ENCODE results near the gene LIX1.

The LIX1 gene

DNA sequence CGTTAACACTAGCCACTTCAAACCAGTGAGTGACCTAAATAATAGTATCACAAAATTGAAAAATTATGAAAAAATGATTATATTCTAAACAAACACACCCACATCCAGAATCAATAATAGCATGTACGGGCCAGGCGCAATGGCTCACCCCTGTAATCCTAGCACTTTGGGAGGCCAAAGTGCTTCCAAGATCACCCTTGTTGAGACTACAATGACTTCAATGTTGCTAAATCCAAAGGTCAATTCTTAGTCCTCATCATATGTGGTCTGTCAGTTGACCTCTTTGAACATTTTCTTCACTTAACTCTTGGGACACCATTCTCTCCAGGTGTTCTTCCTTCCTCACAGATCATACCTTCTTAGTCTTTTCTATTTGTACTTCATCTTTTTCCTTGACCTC lies 29.3 kb upstream of the LIX1 start:
- Histone ChIP-seq H3K9ac (ENCODE audit: low read length in 5 of 5) (no peak overlapping the region), H3K27me3 (ENCODE audit: control insufficient read depth in 5 of 5, insufficient read depth in 4 of 5, low read length in 5 of 5) (no peaks in the 10 kb centered on the region), H3K4me3 (ENCODE audit: low read depth in 1 of 5, low read length in 5 of 5) (no peak overlapping the region), H3K9me3 (ENCODE audit: control insufficient read depth in 5 of 5, low read length in 5 of 5) (no peaks in the 10 kb centered on the region), H3K4me1 (ENCODE audit: control insufficient read depth in 5 of 5, insufficient read depth in 5 of 5, low read length in 5 of 5) (no peaks in the 10 kb centered on the region), H3K27ac (ENCODE audit: low read depth, low read length) (no peak overlapping the region), H3K36me3 (ENCODE audit: control insufficient read depth in 5 of 5, insufficient read depth in 5 of 5, low read length in 5 of 5) (peaks cover 65 to 87% (median 74%) of the 10 kb centered on the region in 5 donors)

DNA sequence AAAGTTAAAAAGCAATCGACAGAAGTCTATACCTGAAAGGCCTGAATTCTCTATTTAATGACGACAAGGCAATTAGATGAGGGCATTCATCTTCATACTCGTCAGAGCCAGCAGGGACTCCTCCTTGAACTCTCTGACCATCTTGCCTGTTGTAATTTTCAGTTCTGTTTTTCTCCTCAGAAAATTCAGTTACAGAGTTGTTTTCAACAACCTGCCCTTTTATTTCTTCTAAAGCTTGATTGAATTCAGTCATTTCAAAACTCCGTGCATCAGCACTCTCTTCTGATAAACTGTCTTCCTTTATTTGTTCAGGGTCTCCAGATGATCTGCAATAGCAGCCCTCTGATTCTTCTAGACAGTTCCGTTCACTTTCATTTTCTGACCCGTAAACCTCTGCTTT lies 25.0 kb upstream of the LIX1 start:
- Histone ChIP-seq H3K9me3 (ENCODE audit: control insufficient read depth in 5 of 5, low read length in 5 of 5) (no peaks in the 10 kb centered on the region), H3K4me3 (ENCODE audit: low read depth in 1 of 5, low read length in 5 of 5) (no peak overlapping the region), H3K4me1 (ENCODE audit: control insufficient read depth in 5 of 5, insufficient read depth in 5 of 5, low read length in 5 of 5) (no peaks in the 10 kb centered on the region), H3K27ac (ENCODE audit: low read depth, low read length) (peak overlapping the region; percentile 6), H3K36me3 (ENCODE audit: control insufficient read depth in 5 of 5, insufficient read depth in 5 of 5, low read length in 5 of 5) (peaks cover 39 to 62% (median 56%) of the 10 kb centered on the region in 5 donors), H3K27me3 (ENCODE audit: control insufficient read depth in 5 of 5, insufficient read depth in 4 of 5, low read length in 5 of 5) (no peaks in the 10 kb centered on the region), H3K9ac (ENCODE audit: low read length in 5 of 5) (peak overlapping the region in 2 of 5 donors; percentile 35 to 46)

DNA sequence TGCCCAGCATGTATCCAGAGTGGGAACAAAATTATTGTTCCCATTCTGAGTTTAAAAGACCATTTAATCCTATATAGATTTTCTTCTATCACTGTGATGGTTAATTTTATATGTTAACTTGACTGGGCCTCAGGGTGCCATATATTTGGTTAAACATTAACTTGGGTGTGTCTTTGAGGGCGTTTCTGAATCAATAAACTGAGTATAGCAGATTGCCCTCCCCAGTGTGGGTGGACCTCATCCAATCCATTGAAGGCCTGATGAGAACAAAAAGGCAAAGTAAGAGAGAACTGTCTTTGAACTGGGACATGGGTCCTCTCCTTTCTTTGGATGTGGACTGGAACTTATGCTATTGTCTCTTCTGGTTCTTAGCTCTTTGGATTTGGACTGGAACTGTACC lies 23.3 kb upstream of the LIX1 start:
- Histone ChIP-seq H3K27me3 (ENCODE audit: control insufficient read depth in 5 of 5, insufficient read depth in 4 of 5, low read length in 5 of 5) (no peaks in the 10 kb centered on the region), H3K4me1 (ENCODE audit: control insufficient read depth in 5 of 5, insufficient read depth in 5 of 5, low read length in 5 of 5) (no peaks in the 10 kb centered on the region), H3K9ac (ENCODE audit: low read length in 5 of 5) (peak overlapping the region in 1 of 5 donors; percentile 24), H3K27ac (ENCODE audit: low read depth, low read length) (peak overlapping the region; percentile 32), H3K36me3 (ENCODE audit: control insufficient read depth in 5 of 5, insufficient read depth in 5 of 5, low read length in 5 of 5) (peaks cover 29 to 54% (median 47%) of the 10 kb centered on the region in 5 donors), H3K4me3 (ENCODE audit: low read depth in 1 of 5, low read length in 5 of 5) (no peak overlapping the region), H3K9me3 (ENCODE audit: control insufficient read depth in 5 of 5, low read length in 5 of 5) (no peaks in the 10 kb centered on the region)

- Histone ChIP-seq H3K4me1 (ENCODE audit: control insufficient read depth in 5 of 5, insufficient read depth in 5 of 5, low read length in 5 of 5) (no peaks in the 10 kb centered on the region), H3K9ac (ENCODE audit: low read length in 5 of 5) (no peak overlapping the region), H3K27me3 (ENCODE audit: control insufficient read depth in 5 of 5, insufficient read depth in 4 of 5, low read length in 5 of 5) (no peaks in the 10 kb centered on the region), H3K9me3 (ENCODE audit: control insufficient read depth in 5 of 5, low read length in 5 of 5) (no peaks in the 10 kb centered on the region), H3K27ac (ENCODE audit: low read depth, low read length) (no peak overlapping the region), H3K4me3 (ENCODE audit: low read depth in 1 of 5, low read length in 5 of 5) (no peak overlapping the region), H3K36me3 (ENCODE audit: control insufficient read depth in 5 of 5, insufficient read depth in 5 of 5, low read length in 5 of 5) (peaks cover 27 to 53% (median 47%) of the 10 kb centered on the region in 5 donors)
Observed at GRCh38 chr5:97164846-97165245, 22.4 kb upstream of the LIX1 start.

GRCh38 chr5:97163790-97164285 lies 21.4 kb upstream of the LIX1 start:
- no peaks in the 10 kb centered on the region for H3K4me1 ChIP-seq (ENCODE audit: control insufficient read depth in 5 of 5, insufficient read depth in 5 of 5, low read length in 5 of 5)
- H3K9me3 ChIP-seq (ENCODE audit: control insufficient read depth in 5 of 5, low read length in 5 of 5): no peaks in the 10 kb centered on the region
- H3K4me3 ChIP-seq (ENCODE audit: low read depth in 1 of 5, low read length in 5 of 5): no peak overlapping the region
- peaks cover 30 to 52% (median 38%) of the 10 kb centered on the region in 5 donors for H3K36me3 ChIP-seq (ENCODE audit: control insufficient read depth in 5 of 5, insufficient read depth in 5 of 5, low read length in 5 of 5)
- no peaks in the 10 kb centered on the region for H3K27me3 ChIP-seq (ENCODE audit: control insufficient read depth in 5 of 5, insufficient read depth in 4 of 5, low read length in 5 of 5)
- no peak overlapping the region for H3K27ac ChIP-seq (ENCODE audit: low read depth, low read length)
- no peak overlapping the region for H3K9ac ChIP-seq (ENCODE audit: low read length in 5 of 5)

DNA sequence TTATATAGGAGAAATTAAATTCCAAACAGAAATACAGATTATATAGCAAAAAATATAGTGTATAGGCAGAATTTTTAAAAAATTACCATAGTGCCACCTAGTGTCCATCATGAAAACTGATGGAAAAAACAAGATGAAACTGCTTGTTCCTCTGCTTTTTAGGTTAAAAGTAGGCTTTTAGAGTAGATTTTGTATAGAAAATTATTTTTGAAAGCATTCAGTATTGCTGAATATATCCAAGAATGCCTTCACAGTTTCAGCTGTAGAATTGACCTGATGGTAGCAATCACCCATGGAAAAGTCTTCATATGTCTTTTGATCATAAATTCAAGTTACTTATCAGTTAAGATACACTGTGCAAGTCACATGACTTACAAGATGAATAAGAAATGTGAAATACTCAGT lies 21.0 kb upstream of the LIX1 start:
- Histone ChIP-seq H3K9ac (ENCODE audit: low read length in 5 of 5) (no peak overlapping the region), H3K27me3 (ENCODE audit: control insufficient read depth in 5 of 5, insufficient read depth in 4 of 5, low read length in 5 of 5) (no peaks in the 10 kb centered on the region), H3K36me3 (ENCODE audit: control insufficient read depth in 5 of 5, insufficient read depth in 5 of 5, low read length in 5 of 5) (peaks cover 26 to 49% (median 34%) of the 10 kb centered on the region in 5 donors), H3K4me3 (ENCODE audit: low read depth in 1 of 5, low read length in 5 of 5) (no peak overlapping the region), H3K27ac (ENCODE audit: low read depth, low read length) (no peak overlapping the region), H3K4me1 (ENCODE audit: control insufficient read depth in 5 of 5, insufficient read depth in 5 of 5, low read length in 5 of 5) (no peaks in the 10 kb centered on the region), H3K9me3 (ENCODE audit: control insufficient read depth in 5 of 5, low read length in 5 of 5) (no peaks in the 10 kb centered on the region)

DNA sequence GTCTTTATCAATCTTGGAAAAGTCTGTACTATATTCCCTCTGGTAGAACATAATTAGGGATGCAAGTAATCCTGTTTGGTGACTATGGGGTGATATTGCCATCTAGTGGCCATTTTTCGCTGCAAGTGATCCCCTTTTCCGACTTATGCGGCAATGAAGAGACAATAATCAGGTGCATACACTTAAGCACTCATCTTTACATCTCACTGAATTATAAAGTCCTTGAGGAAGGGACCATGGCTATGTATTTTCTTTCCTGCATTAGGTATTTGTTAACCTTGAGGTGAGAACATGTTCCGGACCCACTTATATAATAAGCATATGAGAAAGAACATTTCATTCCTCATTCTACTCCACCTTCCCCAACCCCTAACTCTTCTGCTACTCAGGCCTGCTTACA lies 19.6 kb upstream of the LIX1 start:
- H3K9ac ChIP-seq (ENCODE audit: low read length in 5 of 5): no peak overlapping the region
- H3K27ac ChIP-seq (ENCODE audit: low read depth, low read length): no peak overlapping the region
- no peak overlapping the region for H3K4me3 ChIP-seq (ENCODE audit: low read depth in 1 of 5, low read length in 5 of 5)
- H3K9me3 ChIP-seq (ENCODE audit: control insufficient read depth in 5 of 5, low read length in 5 of 5): peaks cover 0 to 4% (median 3%) of the 10 kb centered on the region in 5 donors
- H3K36me3 ChIP-seq (ENCODE audit: control insufficient read depth in 5 of 5, insufficient read depth in 5 of 5, low read length in 5 of 5): peaks cover 18 to 37% (median 22%) of the 10 kb centered on the region in 5 donors
- no peaks in the 10 kb centered on the region for H3K4me1 ChIP-seq (ENCODE audit: control insufficient read depth in 5 of 5, insufficient read depth in 5 of 5, low read length in 5 of 5)
- H3K27me3 ChIP-seq (ENCODE audit: control insufficient read depth in 5 of 5, insufficient read depth in 4 of 5, low read length in 5 of 5): no peaks in the 10 kb centered on the region

GRCh38 chr5:97157689-97158088 lies 15.3 kb upstream of the LIX1 start:
- H3K27ac ChIP-seq (ENCODE audit: low read depth, low read length): no peak overlapping the region
- no peak overlapping the region for H3K4me3 ChIP-seq (ENCODE audit: low read depth in 1 of 5, low read length in 5 of 5)
- no peaks in the 10 kb centered on the region for H3K4me1 ChIP-seq (ENCODE audit: control insufficient read depth in 5 of 5, insufficient read depth in 5 of 5, low read length in 5 of 5)
- peaks cover 0 to 4% (median 3%) of the 10 kb centered on the region in 5 donors for H3K9me3 ChIP-seq (ENCODE audit: control insufficient read depth in 5 of 5, low read length in 5 of 5)
- peaks cover 6 to 22% (median 14%) of the 10 kb centered on the region in 5 donors for H3K36me3 ChIP-seq (ENCODE audit: control insufficient read depth in 5 of 5, insufficient read depth in 5 of 5, low read length in 5 of 5)
- no peaks in the 10 kb centered on the region for H3K27me3 ChIP-seq (ENCODE audit: control insufficient read depth in 5 of 5, insufficient read depth in 4 of 5, low read length in 5 of 5)
- no peak overlapping the region for H3K9ac ChIP-seq (ENCODE audit: low read length in 5 of 5)

GRCh38 chr5:97151370-97151769 lies 9.0 kb upstream of the LIX1 start:
- Histone ChIP-seq H3K36me3 (ENCODE audit: control insufficient read depth in 5 of 5, insufficient read depth in 5 of 5, low read length in 5 of 5) (no peaks in the 10 kb centered on the region), H3K9ac (ENCODE audit: low read length in 5 of 5) (no peak overlapping the region), H3K4me1 (ENCODE audit: control insufficient read depth in 5 of 5, insufficient read depth in 5 of 5, low read length in 5 of 5) (no peaks in the 10 kb centered on the region), H3K9me3 (ENCODE audit: control insufficient read depth in 5 of 5, low read length in 5 of 5) (no peaks in the 10 kb centered on the region), H3K4me3 (ENCODE audit: low read depth in 1 of 5, low read length in 5 of 5) (no peak overlapping the region), H3K27ac (ENCODE audit: low read depth, low read length) (no peak overlapping the region), H3K27me3 (ENCODE audit: control insufficient read depth in 5 of 5, insufficient read depth in 4 of 5, low read length in 5 of 5) (no peaks in the 10 kb centered on the region)

DNA sequence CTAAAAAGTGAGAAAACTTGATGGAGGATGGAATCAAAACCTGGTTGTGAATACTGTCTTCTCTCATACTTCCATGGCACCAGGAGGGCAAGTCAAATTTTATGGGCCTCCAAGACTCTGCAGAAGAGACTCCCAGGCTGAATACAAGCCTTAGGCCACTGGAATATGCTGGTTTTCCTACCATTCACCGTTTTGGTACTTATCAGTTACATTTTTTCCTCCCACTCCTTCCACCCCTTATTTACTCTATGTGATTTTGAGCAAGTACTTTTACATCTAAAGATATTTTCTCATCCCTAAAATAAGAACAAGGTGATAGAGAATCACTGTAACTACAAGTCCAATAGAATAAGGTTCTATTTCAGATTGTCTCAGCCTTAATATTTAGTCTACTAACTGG lies 8.0 kb upstream of the LIX1 start:
- Histone ChIP-seq H3K9ac (ENCODE audit: low read length in 5 of 5) (no peak overlapping the region), H3K36me3 (ENCODE audit: control insufficient read depth in 5 of 5, insufficient read depth in 5 of 5, low read length in 5 of 5) (no peaks in the 10 kb centered on the region), H3K9me3 (ENCODE audit: control insufficient read depth in 5 of 5, low read length in 5 of 5) (no peaks in the 10 kb centered on the region)

GRCh38 chr5:97149709-97150108 lies 7.3 kb upstream of the LIX1 start:
- Histone ChIP-seq H3K9me3 (ENCODE audit: control insufficient read depth in 5 of 5, low read length in 5 of 5) (no peaks in the 10 kb centered on the region), H3K27ac (ENCODE audit: low read depth, low read length) (no peak overlapping the region), H3K9ac (ENCODE audit: low read length in 5 of 5) (no peak overlapping the region), H3K36me3 (ENCODE audit: control insufficient read depth in 5 of 5, insufficient read depth in 5 of 5, low read length in 5 of 5) (no peaks in the 10 kb centered on the region), H3K27me3 (ENCODE audit: control insufficient read depth in 5 of 5, insufficient read depth in 4 of 5, low read length in 5 of 5) (no peaks in the 10 kb centered on the region), H3K4me1 (ENCODE audit: control insufficient read depth in 5 of 5, insufficient read depth in 5 of 5, low read length in 5 of 5) (no peaks in the 10 kb centered on the region), H3K4me3 (ENCODE audit: low read depth in 1 of 5, low read length in 5 of 5) (no peak overlapping the region)

More for the DNA sequence above, 8.0 kb upstream of the LIX1 start:
- H3K27me3 ChIP-seq (ENCODE audit: control insufficient read depth in 5 of 5, insufficient read depth in 4 of 5, low read length in 5 of 5): no peaks in the 10 kb centered on the region
- no peak overlapping the region for H3K27ac ChIP-seq (ENCODE audit: low read depth, low read length)
- no peak overlapping the region for H3K4me3 ChIP-seq (ENCODE audit: low read depth in 1 of 5, low read length in 5 of 5)
- no peaks in the 10 kb centered on the region for H3K4me1 ChIP-seq (ENCODE audit: control insufficient read depth in 5 of 5, insufficient read depth in 5 of 5, low read length in 5 of 5)
